Prostate gland (tissue), 2 donors: ENCODE results near the gene HTRA2.

Source experiments
- CTCF ChIP-seq, 4 experiments: fragments of 200-600 bp in 2 of 4; fragments of 450-650 bp in 2 of 4; sonication (generic) in 2 of 4; IDR thresholded peaks; 1 replicate in 3 of 4; 2 replicates in 1 of 4; pipeline ENCODE4 v1.5.1; 2016 to 2019; ENCODE audit warnings: antibody characterized with exemption in 4 of 4, mild to moderate bottlenecking in 2 of 4, moderate library complexity in 2 of 4
- POLR2A ChIP-seq: fragments of 450-650 bp; IDR thresholded peaks from one replicate; pipeline ENCODE4 v1.6.1; 2016; ENCODE audit warnings: antibody characterized with exemption, mild to moderate bottlenecking
- POLR2AphosphoS5 ChIP-seq: sonication (generic); formaldehyde crosslinking; IDR thresholded peaks from one replicate; pipeline ENCODE4 v1.6.1; 2017; ENCODE audit warnings: antibody characterized with exemption

- TF ChIP-seq POLR2A: no peak
- TF ChIP-seq CTCF (IDR thresholded peaks at IDR 0.05): no peak
- TF ChIP-seq POLR2AphosphoS5: no peak
Measured at GRCh38 chr2:74550231-74550630, 20.5 kb downstream of the HTRA2 start.
